ENCODE results near the gene EEF2. TPM values are rescaled to one million over a fixed set of nuclear protein-coding genes. Genes with fewer than 3 reads are reported as not detected.

Gene EEF2
- total RNA-seq, 1 donor from 2014 or later = 3,028 TPM

GRCh38 chr19:3984584-3984907 is 717 bp downstream of the EEF2 start:
- peaks cover 25% of the 10 kb centered on the region for H3K36me3 Mint-ChIP-seq (ENCODE audit: insufficient read depth)
- H3K4me3 Mint-ChIP-seq (ENCODE audit: low read depth) = peak overlapping the region; percentile 98
- H3K27ac Mint-ChIP-seq = peak overlapping the region; percentile 99
- no peaks in the 10 kb centered on the region for H3K27me3 Mint-ChIP-seq
- no peaks in the 10 kb centered on the region for H3K9me3 Mint-ChIP-seq (ENCODE audit: low read depth)
- H3K4me1 Mint-ChIP-seq (ENCODE audit: low read depth) = peaks cover 23% of the 10 kb centered on the region
- DNase-seq (ENCODE audit: low spot score, unreplicated experiment) = no peak
- TF ChIP-seq, protein P1, sequence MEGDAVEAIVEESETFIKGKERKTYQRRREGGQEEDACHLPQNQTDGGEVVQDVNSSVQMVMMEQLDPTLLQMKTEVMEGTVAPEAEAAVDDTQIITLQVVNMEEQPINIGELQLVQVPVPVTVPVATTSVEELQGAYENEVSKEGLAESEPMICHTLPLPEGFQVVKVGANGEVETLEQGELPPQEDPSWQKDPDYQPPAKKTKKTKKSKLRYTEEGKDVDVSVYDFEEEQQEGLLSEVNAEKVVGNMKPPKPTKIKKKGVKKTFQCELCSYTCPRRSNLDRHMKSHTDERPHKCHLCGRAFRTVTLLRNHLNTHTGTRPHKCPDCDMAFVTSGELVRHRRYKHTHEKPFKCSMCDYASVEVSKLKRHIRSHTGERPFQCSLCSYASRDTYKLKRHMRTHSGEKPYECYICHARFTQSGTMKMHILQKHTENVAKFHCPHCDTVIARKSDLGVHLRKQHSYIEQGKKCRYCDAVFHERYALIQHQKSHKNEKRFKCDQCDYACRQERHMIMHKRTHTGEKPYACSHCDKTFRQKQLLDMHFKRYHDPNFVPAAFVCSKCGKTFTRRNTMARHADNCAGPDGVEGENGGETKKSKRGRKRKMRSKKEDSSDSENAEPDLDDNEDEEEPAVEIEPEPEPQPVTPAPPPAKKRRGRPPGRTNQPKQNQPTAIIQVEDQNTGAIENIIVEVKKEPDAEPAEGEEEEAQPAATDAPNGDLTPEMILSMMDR (IDR thresholded peaks at IDR 0.05; ENCODE audit: unreplicated experiment) = no peak

DNA sequence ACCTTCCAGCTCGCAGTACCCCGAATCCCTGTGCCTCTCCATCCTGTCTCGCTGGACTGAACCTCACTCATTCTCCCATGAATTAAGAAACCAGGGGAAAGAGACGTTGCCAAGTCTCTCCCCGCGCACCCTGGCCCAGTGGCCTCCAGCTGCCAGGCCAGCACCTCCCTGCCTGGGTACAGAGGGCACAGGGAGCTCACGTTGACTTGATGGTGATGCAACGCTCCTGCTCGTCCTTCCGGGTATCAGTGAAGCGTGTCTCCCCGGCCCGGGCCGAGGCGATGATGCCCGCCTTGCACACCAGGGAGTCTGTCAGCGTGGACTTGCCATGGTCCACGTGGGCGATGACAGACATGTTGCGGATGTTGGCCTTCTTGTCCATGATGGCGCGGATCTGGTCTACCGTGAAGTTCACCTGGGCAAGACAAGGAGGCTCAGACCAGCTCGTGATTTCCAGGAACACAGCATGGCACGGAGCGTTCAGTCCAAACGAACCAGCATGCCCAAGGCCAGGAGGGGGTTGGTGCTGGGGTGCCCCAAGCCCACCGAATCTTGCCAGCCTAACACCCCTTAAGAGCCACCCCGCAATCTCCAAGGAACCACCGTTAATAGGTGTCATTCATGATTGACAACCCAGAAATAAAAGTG is 1.2 kb downstream of the EEF2 start:
- no peaks in the 10 kb centered on the region for H3K9me3 Mint-ChIP-seq (ENCODE audit: low read depth)
- peaks cover 29% of the 10 kb centered on the region for H3K36me3 Mint-ChIP-seq (ENCODE audit: insufficient read depth)
- no peaks in the 10 kb centered on the region for H3K27me3 Mint-ChIP-seq
- DNase-seq (ENCODE audit: low spot score, unreplicated experiment) = no peak
- H3K27ac Mint-ChIP-seq = peak overlapping the region; percentile 99
- TF ChIP-seq, protein P1 (IDR thresholded peaks at IDR 0.05; ENCODE audit: unreplicated experiment) = no peak
- H3K4me3 Mint-ChIP-seq (ENCODE audit: low read depth) = peak overlapping the region; percentile 98
- peaks cover 23% of the 10 kb centered on the region for H3K4me1 Mint-ChIP-seq (ENCODE audit: low read depth)

GRCh38 chr19:3983542-3983914 is 1.7 kb downstream of the EEF2 start:
- Mint-ChIP-seq H3K27ac (peak overlapping the region; percentile 99), H3K27me3 (no peaks in the 10 kb centered on the region), H3K4me1 (ENCODE audit: low read depth) (peaks cover 23% of the 10 kb centered on the region), H3K36me3 (ENCODE audit: insufficient read depth) (peaks cover 29% of the 10 kb centered on the region), H3K9me3 (ENCODE audit: low read depth) (no peaks in the 10 kb centered on the region), H3K4me3 (ENCODE audit: low read depth) (peak overlapping the region; percentile 98)
- TF ChIP-seq, protein P1 (IDR thresholded peaks at IDR 0.05; ENCODE audit: unreplicated experiment) = no peak
- no peak for DNase-seq (ENCODE audit: low spot score, unreplicated experiment)

DNA sequence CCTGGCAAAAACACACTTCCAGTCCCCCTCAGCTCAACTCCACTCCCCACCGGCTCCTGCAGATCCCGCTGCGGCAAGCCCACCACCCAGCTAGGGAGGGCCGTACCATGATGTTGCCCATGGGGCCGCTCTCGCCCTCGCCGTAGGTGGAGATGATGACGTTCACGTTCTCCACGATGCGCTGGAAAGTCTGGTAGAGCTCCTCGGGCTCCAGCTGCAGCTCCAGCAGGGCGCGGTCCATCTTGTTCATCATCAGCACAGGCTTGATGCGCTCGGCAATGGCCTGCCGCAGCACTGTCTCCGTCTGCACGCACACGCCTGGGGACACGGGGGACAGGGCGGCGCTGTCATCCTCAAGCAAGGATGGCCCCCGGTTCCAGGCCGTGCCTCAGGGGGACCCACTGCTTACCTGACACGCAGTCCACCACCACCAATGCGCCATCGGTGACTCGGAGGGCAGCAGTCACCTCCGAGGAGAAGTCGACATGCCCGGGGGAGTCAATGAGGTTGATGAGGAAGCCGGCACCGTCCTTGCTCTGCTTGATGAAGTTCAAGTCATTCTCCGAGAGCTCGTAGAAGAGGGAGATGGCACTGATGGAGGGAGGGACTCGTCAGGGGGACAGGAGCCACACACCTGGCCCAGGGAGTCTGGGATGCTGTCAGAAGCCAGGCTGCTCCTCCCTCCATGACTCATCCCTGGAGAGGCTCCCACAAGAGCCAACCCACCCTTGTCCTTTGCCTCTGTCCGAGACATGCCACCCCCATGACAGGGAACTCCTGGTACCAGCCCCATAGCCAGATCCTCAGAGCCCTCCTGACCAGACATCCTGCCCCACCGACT is 2.3 kb downstream of the EEF2 start:
- H3K4me3 Mint-ChIP-seq (ENCODE audit: low read depth) = peak overlapping the region; percentile 98
- H3K9me3 Mint-ChIP-seq (ENCODE audit: low read depth) = no peaks in the 10 kb centered on the region
- H3K4me1 Mint-ChIP-seq (ENCODE audit: low read depth) = peaks cover 23% of the 10 kb centered on the region
- H3K27me3 Mint-ChIP-seq = no peaks in the 10 kb centered on the region
- TF ChIP-seq, protein P1 (IDR thresholded peaks at IDR 0.05; ENCODE audit: unreplicated experiment) = no peak
- no peak for DNase-seq (ENCODE audit: low spot score, unreplicated experiment)
- H3K27ac Mint-ChIP-seq = peak overlapping the region; percentile 99
- H3K36me3 Mint-ChIP-seq (ENCODE audit: insufficient read depth) = peaks cover 32% of the 10 kb centered on the region

DNA sequence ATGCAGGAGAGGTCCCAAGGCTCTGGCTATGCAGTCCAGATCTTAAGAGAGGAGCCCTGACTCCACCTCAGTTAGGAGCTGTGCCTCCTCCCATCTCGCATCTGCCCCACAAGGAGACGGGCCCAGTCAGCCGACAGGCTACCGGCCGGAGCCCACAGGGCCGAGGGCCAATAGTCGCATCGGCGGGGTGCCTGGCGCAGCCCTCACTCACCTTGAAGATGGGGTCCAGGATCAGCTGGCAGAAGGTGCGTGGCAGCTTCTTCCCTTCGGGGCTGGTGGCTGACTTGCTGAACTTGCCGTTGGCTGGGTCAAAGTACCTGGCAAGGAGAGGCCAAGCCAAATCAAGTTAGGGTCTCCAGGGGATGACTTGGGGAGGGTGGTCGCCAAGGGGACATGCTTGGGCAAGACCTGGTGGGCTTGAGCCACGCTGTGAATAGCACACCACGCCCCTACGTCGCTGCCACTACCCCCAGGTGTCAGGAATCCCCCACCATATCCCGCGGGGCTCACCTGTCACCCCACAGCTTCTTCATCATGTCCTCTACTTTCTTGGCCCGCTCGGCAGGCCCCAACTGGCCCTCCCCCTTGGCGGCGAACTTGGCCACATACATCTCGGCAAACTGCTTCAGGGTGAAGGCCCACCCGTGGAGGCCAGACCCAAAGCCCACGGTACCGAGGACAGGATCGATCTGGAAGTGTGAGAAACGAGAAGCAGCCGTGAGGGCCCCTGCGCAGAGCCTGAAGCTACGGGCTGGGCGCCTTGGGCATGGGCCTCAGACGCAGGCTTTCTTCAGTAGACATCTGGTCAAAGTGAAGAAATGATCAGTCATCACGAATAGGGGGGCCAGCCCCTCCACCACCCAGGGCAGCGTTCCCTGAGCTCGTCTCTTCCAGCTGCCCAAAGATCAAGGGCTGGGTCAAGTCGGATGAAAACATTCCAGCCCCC is 3.3 kb downstream of the EEF2 start:
- Mint-ChIP-seq H3K4me1 (ENCODE audit: low read depth) (peaks cover 23% of the 10 kb centered on the region), H3K27ac (peak overlapping the region; percentile 88), H3K4me3 (ENCODE audit: low read depth) (peak overlapping the region; percentile 46), H3K36me3 (ENCODE audit: insufficient read depth) (peaks cover 33% of the 10 kb centered on the region), H3K9me3 (ENCODE audit: low read depth) (no peaks in the 10 kb centered on the region), H3K27me3 (no peaks in the 10 kb centered on the region)
- DNase-seq (ENCODE audit: low spot score, unreplicated experiment) = no peak
- TF ChIP-seq, protein P1 (IDR thresholded peaks at IDR 0.05; ENCODE audit: unreplicated experiment) = no peak
